ENCODE results near the gene USP6NL. TPM values are rescaled to one million over a fixed set of nuclear protein-coding genes. Genes with fewer than 3 reads are reported as not detected.
A peak's percentile ranks its signal among the peaks of the same experiment; 100 is the strongest.

USP6NL gene
- polyA plus RNA-seq (2012; ENCODE audit: insufficient read depth, insufficient read length, low read depth), result 6.4 TPM

DNA sequence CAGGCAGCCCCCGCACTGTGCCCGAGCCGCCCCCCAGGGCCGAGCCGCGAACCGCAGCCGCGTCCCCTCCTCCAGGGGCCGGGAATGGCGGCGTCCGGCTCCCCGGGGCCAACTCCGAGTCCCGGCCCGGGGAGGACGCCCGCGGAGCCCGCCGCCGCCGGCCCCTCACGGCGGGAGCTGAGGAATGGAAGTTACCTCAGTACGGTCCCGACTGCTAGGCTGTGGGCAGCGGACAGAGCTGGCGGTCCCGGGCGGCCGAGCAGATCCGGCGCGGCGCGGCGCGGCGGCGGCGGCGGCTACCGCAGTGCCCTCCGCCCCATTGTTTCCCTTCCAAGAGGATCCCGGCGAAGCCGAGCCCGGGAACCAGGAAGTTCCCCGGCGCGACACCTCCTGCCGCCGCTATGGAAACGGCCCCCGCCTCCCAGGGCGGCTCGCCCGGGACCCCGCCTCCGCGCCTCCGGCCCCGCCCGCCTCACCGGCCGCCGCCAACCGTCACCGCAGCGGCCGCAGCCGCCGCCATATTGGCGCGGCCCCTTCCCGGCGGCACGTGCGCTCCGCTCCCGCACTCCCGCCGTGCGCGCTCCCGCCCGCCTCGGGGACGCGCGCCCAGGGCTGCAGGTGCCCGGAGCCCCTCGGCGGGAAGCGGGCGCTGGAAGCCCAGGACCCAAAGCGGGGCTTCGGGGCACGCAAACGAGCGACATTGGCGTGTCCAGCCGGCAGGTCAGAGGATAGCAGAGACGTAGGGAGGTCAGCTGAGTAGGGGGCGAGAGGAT, at the start of gene USP6NL:
Gene USP6NL, minus strand, starts transcription at position 403 of the 773 bp plus-strand sequence. CDS start 14,016 bp downstream, outside the sequence.
- peak; percentile 88 for DNase-seq
- peak within 1 kb of the TSS; percentile 89 for H3K4me3 ChIP-seq (ENCODE audit: low read depth, low read length)
- TF ChIP-seq, protein P1, sequence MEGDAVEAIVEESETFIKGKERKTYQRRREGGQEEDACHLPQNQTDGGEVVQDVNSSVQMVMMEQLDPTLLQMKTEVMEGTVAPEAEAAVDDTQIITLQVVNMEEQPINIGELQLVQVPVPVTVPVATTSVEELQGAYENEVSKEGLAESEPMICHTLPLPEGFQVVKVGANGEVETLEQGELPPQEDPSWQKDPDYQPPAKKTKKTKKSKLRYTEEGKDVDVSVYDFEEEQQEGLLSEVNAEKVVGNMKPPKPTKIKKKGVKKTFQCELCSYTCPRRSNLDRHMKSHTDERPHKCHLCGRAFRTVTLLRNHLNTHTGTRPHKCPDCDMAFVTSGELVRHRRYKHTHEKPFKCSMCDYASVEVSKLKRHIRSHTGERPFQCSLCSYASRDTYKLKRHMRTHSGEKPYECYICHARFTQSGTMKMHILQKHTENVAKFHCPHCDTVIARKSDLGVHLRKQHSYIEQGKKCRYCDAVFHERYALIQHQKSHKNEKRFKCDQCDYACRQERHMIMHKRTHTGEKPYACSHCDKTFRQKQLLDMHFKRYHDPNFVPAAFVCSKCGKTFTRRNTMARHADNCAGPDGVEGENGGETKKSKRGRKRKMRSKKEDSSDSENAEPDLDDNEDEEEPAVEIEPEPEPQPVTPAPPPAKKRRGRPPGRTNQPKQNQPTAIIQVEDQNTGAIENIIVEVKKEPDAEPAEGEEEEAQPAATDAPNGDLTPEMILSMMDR (IDR thresholded peaks at IDR 0.05; ENCODE audit: low read depth, low read length), result no peak
- no peaks in the 10 kb centered on the region for H3K9me3 ChIP-seq
- no peaks in the 10 kb centered on the region; the same call in 1 of the 2 replicates for H3K36me3 ChIP-seq
- H3K4me1 ChIP-seq, result no peaks in the 10 kb centered on the region
- no peaks in the 10 kb centered on the region for H3K27me3 ChIP-seq

DNA sequence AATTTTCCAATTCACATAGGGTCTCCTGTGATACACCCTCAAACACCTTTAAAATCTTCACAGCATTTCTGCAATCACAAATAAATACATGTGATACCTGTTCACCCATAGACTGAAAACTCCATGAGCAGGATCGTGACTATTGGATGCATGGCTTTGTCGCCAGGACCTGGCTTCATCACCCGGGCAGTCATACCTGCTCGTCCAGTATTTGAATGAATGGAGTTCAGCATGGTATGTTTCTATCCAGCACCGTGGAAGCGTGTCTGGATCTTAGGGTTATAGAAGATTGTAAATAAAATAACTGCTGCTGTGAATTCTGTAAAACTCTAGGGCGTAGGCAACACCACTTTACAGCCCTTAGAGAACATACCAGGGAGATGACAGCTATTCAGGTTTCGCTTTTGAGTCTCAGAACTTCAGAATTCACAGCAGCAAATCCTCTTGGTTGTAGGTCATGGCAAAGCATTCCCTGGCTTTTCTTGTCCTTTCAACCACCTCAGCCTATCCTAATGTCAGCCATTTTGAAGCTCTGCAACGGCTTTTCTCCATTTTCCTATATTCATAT, 47.4 kb upstream of the USP6NL start:
- Histone ChIP-seq H3K27me3 (no peaks in the 10 kb centered on the region; the same call in 1 of the 2 replicates), H3K9me3 (no peaks in the 10 kb centered on the region), H3K4me3 (ENCODE audit: low read depth, low read length) (no peak overlapping the region), H3K36me3 (no peaks in the 10 kb centered on the region), H3K4me1 (no peaks in the 10 kb centered on the region)
- no peak for DNase-seq
- TF ChIP-seq, protein P1 (IDR thresholded peaks at IDR 0.05; ENCODE audit: low read depth, low read length), result no peak

DNA sequence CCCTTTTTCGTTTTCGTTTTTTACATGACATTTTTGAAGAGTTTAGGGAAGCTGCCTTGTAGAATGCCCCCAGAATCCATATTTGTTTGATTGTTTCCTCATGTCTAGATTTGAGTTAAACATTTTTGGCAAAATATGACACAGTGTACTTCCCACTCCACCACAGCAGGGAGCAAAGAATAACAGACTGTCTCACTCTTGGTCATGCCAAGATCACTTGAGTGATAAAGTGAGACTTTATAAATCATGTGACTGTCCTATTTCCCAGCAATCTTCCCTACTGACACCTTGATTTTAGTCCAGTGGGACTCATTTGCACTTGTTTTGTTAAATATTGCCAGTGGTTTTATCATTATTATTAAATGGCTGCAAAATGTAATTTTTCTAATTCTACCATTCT, 44.4 kb upstream of the USP6NL start:
- DNase-seq, result no peak
- no peaks in the 10 kb centered on the region for H3K4me1 ChIP-seq
- H3K36me3 ChIP-seq, result no peaks in the 10 kb centered on the region
- H3K27me3 ChIP-seq, result no peaks in the 10 kb centered on the region
- TF ChIP-seq, protein P1 (IDR thresholded peaks at IDR 0.05; ENCODE audit: low read depth, low read length), result no peak
- H3K4me3 ChIP-seq (ENCODE audit: low read depth, low read length), result no peak overlapping the region
- no peaks in the 10 kb centered on the region for H3K9me3 ChIP-seq

DNA sequence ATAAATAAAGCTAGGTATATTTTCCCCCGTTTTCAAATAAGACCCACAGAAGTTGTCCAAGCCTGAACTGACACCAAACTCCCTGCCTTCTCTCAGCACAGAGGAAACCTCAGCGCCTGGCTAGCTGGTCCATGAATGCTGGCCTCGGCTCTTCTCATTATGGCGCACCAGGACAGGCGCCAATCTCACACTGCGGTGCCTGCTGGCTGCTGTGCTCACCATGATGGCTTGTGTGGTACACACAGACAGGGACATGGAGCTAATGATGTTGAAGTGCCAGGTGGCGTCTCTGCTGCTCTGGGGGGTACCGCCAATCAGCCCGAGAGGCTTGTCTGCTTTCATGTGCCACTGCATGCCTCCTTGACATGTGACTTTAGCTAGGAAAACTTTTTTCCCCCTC, 43.2 kb upstream of the USP6NL start:
- H3K27me3 ChIP-seq, result no peaks in the 10 kb centered on the region
- TF ChIP-seq, protein P1 (IDR thresholded peaks at IDR 0.05; ENCODE audit: low read depth, low read length), result no peak
- no peak overlapping the region for H3K4me3 ChIP-seq (ENCODE audit: low read depth, low read length)
- no peaks in the 10 kb centered on the region for H3K9me3 ChIP-seq
- H3K36me3 ChIP-seq, result no peaks in the 10 kb centered on the region
- DNase-seq, result no peak
- no peaks in the 10 kb centered on the region for H3K4me1 ChIP-seq

DNA sequence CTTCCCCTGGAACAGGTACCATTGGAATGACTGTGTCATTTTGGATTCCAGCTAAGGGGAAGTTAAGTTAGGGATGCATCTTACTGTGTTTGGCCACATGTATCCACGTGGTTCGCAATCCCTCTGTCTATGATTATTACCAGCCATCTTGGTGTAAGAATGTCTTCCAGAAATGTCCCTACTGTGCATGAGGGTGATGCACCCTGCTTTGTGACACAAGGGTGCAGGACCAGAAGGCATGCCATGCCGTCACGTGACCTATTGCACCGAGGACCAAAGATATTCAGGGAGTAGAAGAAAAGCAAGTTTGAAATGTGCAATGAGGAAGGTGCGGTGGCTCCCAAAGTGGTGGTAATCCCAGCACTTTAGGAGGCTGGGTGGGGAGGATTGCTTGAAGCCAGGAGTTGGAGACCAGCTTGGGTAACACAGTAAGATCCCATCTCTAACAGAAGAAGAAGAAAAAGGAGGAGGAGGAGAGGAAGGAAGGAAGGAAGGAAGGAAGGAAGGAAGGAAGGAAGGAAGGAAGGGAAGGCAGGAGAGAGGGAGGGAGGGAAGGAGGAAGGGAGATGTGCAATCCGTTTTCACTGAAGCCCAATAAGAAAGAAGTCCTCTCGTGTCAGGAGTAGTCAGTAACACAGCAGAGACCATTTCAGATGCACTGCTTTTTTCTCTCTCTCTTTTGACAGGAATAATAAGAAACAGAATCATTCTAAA, 42.5 kb upstream of the USP6NL start:
- H3K4me1 ChIP-seq, result no peaks in the 10 kb centered on the region
- TF ChIP-seq, protein P1 (IDR thresholded peaks at IDR 0.05; ENCODE audit: low read depth, low read length), result no peak
- H3K36me3 ChIP-seq, result no peaks in the 10 kb centered on the region
- H3K4me3 ChIP-seq (ENCODE audit: low read depth, low read length), result no peak overlapping the region
- H3K27me3 ChIP-seq, result no peaks in the 10 kb centered on the region
- no peak for DNase-seq
- H3K9me3 ChIP-seq, result no peaks in the 10 kb centered on the region

Data from BE2C (cell line).